HEK293 (cell line): ENCODE results near the gene TRIM5.

Experiments
- CTCF ChIA-PET: fragments of 350-600 bp; formaldehyde crosslinking; extraction: SDS; loops from one replicate; lab custom pipeline; 2021; ENCODE audit warnings: antibody characterized with exemption; lab: Yijun Ruan, JAX
- POLR2A ChIA-PET: fragments of 300-600 bp; formaldehyde crosslinking; extraction: SDS; loops from one replicate; lab custom pipeline; 2020; ENCODE audit warnings: antibody characterized with exemption, inconsistent platforms; lab: Yijun Ruan, JAX
- H3K27ac ChIP-seq: fragments of 200-500 bp; sonication (Bioruptor generic); 2 replicates; pipeline ENCODE4 v1.5.1; 2014; ENCODE audit warnings: low read depth, low read length, control low read depth, inconsistent platforms; ENCODE audit errors: extremely low read depth
- H3K36me3 ChIP-seq, 2 experiments: fragments of 200-500 bp in 1 of 2; sonication (Bioruptor generic) in 1 of 2; 1 replicate in 1 of 2; 2 replicates in 1 of 2; pipeline ENCODE4 v1.5.1; 2014 to 2017; ENCODE audit warnings: inconsistent platforms in 2 of 2, low read length in 2 of 2; ENCODE audit not compliant: control insufficient read depth in 2 of 2, insufficient read depth in 1 of 2
- H3K4me1 ChIP-seq: fragments of 200-500 bp; sonication (Bioruptor generic); 2 replicates; pipeline ENCODE4 v1.5.1; 2014; ENCODE audit warnings: mild to moderate bottlenecking, low read length, inconsistent platforms; ENCODE audit not compliant: control insufficient read depth, insufficient read depth
- H3K4me3 ChIP-seq: 2 replicates; pipeline ENCODE4 v1.5.1; 2011; ENCODE audit warnings: low read depth, mild to moderate bottlenecking, control low read depth, low read length, moderate library complexity
- H3K9me3 ChIP-seq: fragments of 200-500 bp; sonication (Bioruptor generic); 2 replicates; pipeline ENCODE4 v1.5.1; 2014; ENCODE audit warnings: low read depth, low read length, inconsistent platforms; ENCODE audit not compliant: control insufficient read depth, insufficient read depth
- MYNN ChIP-seq: fragments of 450-650 bp; formaldehyde crosslinking; IDR thresholded peaks from 2 replicates; pipeline ENCODE4 v1.5.1; 2016; ENCODE audit warnings: missing biosample characterization, missing genetic modification characterization, borderline replicate concordance
- TRIM28 ChIP-seq: IDR thresholded peaks from 2 replicates; pipeline ENCODE4 v1.6.1; 2011; ENCODE audit warnings: low read length, control low read depth, borderline replicate concordance
- ZBTB8A ChIP-seq: fragments of 450-650 bp; formaldehyde crosslinking; IDR thresholded peaks from 2 replicates; pipeline ENCODE4 v1.5.1; 2016; ENCODE audit warnings: missing biosample characterization, missing genetic modification characterization
- ZFP3 ChIP-seq: fragments of 450-650 bp; formaldehyde crosslinking; IDR thresholded peaks from 2 replicates; pipeline ENCODE4 v1.5.1; 2016; ENCODE audit warnings: low read depth, missing biosample characterization, missing genetic modification characterization
- ZFP69B ChIP-seq: fragments of 450-650 bp; formaldehyde crosslinking; IDR thresholded peaks from 2 replicates; pipeline ENCODE4 v1.5.1; 2016; ENCODE audit warnings: missing biosample characterization, missing genetic modification characterization
- ZNF140 ChIP-seq: fragments of 450-650 bp; formaldehyde crosslinking; IDR thresholded peaks from 2 replicates; pipeline ENCODE4 v1.5.1; 2016; ENCODE audit warnings: missing biosample characterization, missing genetic modification characterization
- ZNF155 ChIP-seq: fragments of 450-650 bp; formaldehyde crosslinking; IDR thresholded peaks from 2 replicates; pipeline ENCODE4 v1.5.1; 2016; ENCODE audit warnings: missing biosample characterization, missing genetic modification characterization
- ZNF302 ChIP-seq: fragments of 450-650 bp; formaldehyde crosslinking; IDR thresholded peaks from 2 replicates; pipeline ENCODE4 v1.5.1; 2016; ENCODE audit warnings: missing biosample characterization, missing genetic modification characterization, low read depth
- ZNF37A ChIP-seq: fragments of 450-650 bp; IDR thresholded peaks from 2 replicates; pipeline ENCODE4 v1.5.1; 2018; ENCODE audit warnings: missing biosample characterization, missing genetic modification characterization
- ZNF391 ChIP-seq: fragments of 450-650 bp; formaldehyde crosslinking; IDR thresholded peaks from 2 replicates; pipeline ENCODE4 v1.5.1; 2016; ENCODE audit warnings: low read depth, missing biosample characterization, missing genetic modification characterization, borderline replicate concordance
- ZNF404 ChIP-seq: fragments of 450-650 bp; formaldehyde crosslinking; IDR thresholded peaks from 2 replicates; pipeline ENCODE4 v1.5.1; 2017; ENCODE audit warnings: missing biosample characterization, missing genetic modification characterization
- ZNF501 ChIP-seq: fragments of 450-650 bp; formaldehyde crosslinking; IDR thresholded peaks from 2 replicates; pipeline ENCODE4 v1.5.1; 2016; ENCODE audit warnings: missing biosample characterization, missing genetic modification characterization
- ZNF510 ChIP-seq: fragments of 450-650 bp; formaldehyde crosslinking; IDR thresholded peaks from 2 replicates; pipeline ENCODE4 v1.5.1; 2018; ENCODE audit warnings: mild to moderate bottlenecking, missing genetic modification characterization, missing biosample characterization; ENCODE audit not compliant: insufficient replicate concordance
- ZNF530 ChIP-seq: fragments of 450-650 bp; formaldehyde crosslinking; IDR thresholded peaks from 2 replicates; pipeline ENCODE4 v1.5.1; 2016; ENCODE audit warnings: low read depth, missing biosample characterization, missing genetic modification characterization
- ZNF585B ChIP-seq: fragments of 450-650 bp; formaldehyde crosslinking; IDR thresholded peaks from 2 replicates; pipeline ENCODE4 v1.5.1; 2016; ENCODE audit warnings: missing biosample characterization, missing genetic modification characterization
- ZNF621 ChIP-seq: fragments of 450-650 bp; formaldehyde crosslinking; IDR thresholded peaks from 2 replicates; pipeline ENCODE4 v1.5.1; 2017; ENCODE audit warnings: missing biosample characterization, missing genetic modification characterization
- ZNF658 ChIP-seq: fragments of 450-650 bp; formaldehyde crosslinking; IDR thresholded peaks from 2 replicates; pipeline ENCODE4; 2016; ENCODE audit warnings: missing biosample characterization, missing genetic modification characterization
- ZNF701 ChIP-seq: fragments of 450-650 bp; formaldehyde crosslinking; IDR thresholded peaks from 2 replicates; pipeline ENCODE4 v1.5.1; 2016; ENCODE audit warnings: missing biosample characterization, missing genetic modification characterization
- ZNF707 ChIP-seq: fragments of 450-650 bp; formaldehyde crosslinking; IDR thresholded peaks from 2 replicates; pipeline ENCODE4 v1.5.1; 2016; ENCODE audit warnings: missing biosample characterization, missing genetic modification characterization
- ZNF792 ChIP-seq: fragments of 450-650 bp; formaldehyde crosslinking; IDR thresholded peaks from 2 replicates; pipeline ENCODE4 v1.5.1; 2016; ENCODE audit warnings: missing biosample characterization, missing genetic modification characterization
- ZNF830 ChIP-seq: fragments of 450-650 bp; IDR thresholded peaks from 2 replicates; pipeline ENCODE4 v1.5.0; 2018; ENCODE audit warnings: missing biosample characterization, missing genetic modification characterization, low read depth, mild to moderate bottlenecking, moderate library complexity
- ZXDB ChIP-seq: fragments of 450-650 bp; formaldehyde crosslinking; IDR thresholded peaks from 2 replicates; pipeline ENCODE4 v1.5.1; 2016; ENCODE audit warnings: missing biosample characterization, missing genetic modification characterization
- TF ChIP-seq, protein P1 (sequence below): fragments of 450-650 bp; formaldehyde crosslinking; IDR thresholded peaks from 2 replicates; pipeline ENCODE4 v1.5.1; 2016; ENCODE audit warnings: missing biosample characterization, missing genetic modification characterization
- TF ChIP-seq, protein P2 (sequence below): fragments of 450-650 bp; formaldehyde crosslinking; IDR thresholded peaks from 2 replicates; pipeline ENCODE4 v1.5.1; 2016; ENCODE audit warnings: missing biosample characterization, missing genetic modification characterization
- TF ChIP-seq, protein P3 (sequence below): IDR thresholded peaks from 2 replicates; pipeline ENCODE4 v1.6.1; 2011; ENCODE audit warnings: mild to moderate bottlenecking, low read depth, low read length, borderline replicate concordance
- TF ChIP-seq, protein P4 (sequence below): fragments of 450-650 bp; formaldehyde crosslinking; IDR thresholded peaks from 2 replicates; pipeline ENCODE4 v1.5.1; 2016; ENCODE audit warnings: missing biosample characterization, missing genetic modification characterization

TRIM5 gene

DNA sequence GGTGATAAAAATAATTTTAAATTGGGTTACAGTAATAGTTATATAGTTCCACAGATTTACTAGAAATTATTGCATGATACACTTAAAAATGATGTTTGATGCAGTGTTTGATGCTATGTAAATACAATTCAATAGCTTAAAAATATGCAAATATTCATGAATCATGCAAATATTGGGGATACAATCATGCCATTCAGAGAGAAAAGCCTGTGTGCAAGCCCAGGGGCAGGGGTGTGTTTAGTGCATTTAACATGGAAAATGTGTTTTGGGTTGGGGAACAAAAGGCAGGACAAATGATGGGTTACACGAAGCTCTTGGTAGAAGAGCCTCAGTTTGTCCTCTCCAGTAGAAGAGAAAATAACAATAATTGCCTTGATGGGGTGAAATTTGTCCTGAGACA lies 10.7 kb upstream of the TRIM5 start (continued):
- TF ChIP-seq ZNF391 (tag by site-specific recombination) (no peak), ZNF658 (tag by site-specific recombination) (no peak), ZNF707 (no peak), ZNF140 (tag by site-specific recombination) (no peak), ZNF37A (tag by site-specific recombination) (no peak)

DNA sequence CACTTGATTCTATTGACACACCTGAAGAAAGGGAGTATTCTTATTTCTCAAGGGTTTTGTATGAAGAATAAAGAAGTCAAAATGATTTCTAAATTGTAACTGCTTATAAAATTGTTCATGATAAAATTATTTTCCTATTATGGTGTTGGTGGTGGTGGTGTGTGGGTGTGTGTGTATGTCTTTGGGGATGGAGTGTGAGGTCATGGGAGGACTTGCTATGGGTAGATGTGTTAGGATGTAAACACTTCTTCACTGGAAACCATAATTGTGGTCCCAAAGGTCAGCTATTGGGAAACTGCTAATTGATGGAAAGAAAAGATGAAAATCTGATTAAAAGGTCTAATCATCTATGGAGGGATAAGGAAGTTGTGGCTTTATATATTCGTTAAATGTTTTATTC lies 9.8 kb upstream of the TRIM5 start:
- Histone ChIP-seq H3K27ac (no peak overlapping the region), H3K9me3 (no peaks in the 10 kb centered on the region), H3K4me1 (no peaks in the 10 kb centered on the region), H3K4me3 (no peak overlapping the region), H3K36me3 (no peaks in the 10 kb centered on the region)
- POLR2A ChIA-PET: no interaction called here
- CTCF ChIA-PET: interaction anchor here (1.4 kb wide), 1 partner anchor 10 kb away, joined by 4 read pairs; the partner anchor contains the start of gene TRIM5
- no peak for TF ChIP-seq ZNF585B (tag by site-specific recombination)
- no peak for TF ChIP-seq ZNF530
- TF ChIP-seq MYNN (tag by site-specific recombination): no peak
- no peak for TF ChIP-seq ZNF701 (tag by site-specific recombination)
- no peak for TF ChIP-seq ZBTB8A (tag by site-specific recombination)
- TF ChIP-seq ZNF155 (tag by site-specific recombination): no peak
- TF ChIP-seq ZNF621 (tag by site-specific recombination): no peak
- no peak for TF ChIP-seq ZNF501 (tag by site-specific recombination)
- TF ChIP-seq TRIM28: no peak
- TF ChIP-seq ZFP3 (tag by site-specific recombination): no peak
- no peak for TF ChIP-seq ZXDB (tag by site-specific recombination)
- TF ChIP-seq ZNF510 (tag by site-specific recombination): no peak
- TF ChIP-seq ZFP69B (tag by site-specific recombination): no peak

DNA sequence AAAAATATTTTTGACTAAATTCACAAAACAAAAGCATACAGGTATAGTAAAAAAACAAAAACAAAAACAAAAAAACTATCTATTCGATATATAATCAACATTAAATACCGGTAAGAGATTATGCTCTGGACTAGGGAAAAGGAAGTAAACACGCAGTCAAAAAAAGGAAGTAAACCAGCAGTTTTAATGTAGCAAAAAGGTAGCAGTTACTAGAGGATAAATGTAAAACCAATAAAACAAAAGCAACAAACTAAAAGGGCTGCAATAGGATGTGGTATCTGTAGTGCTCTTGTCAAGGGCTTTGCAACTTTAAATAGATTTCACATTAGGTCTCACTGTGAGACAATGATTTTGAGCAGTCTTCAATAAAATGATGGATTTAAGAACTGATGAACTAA lies 7.1 kb upstream of the TRIM5 start:
- Histone ChIP-seq H3K36me3 (no peaks in the 10 kb centered on the region), H3K27ac (no peak overlapping the region), H3K9me3 (no peaks in the 10 kb centered on the region), H3K4me1 (no peaks in the 10 kb centered on the region), H3K4me3 (no peak overlapping the region)
- CTCF ChIA-PET: no interaction called here
- POLR2A ChIA-PET: no interaction called here
- TF ChIP-seq ZNF830 (tag by site-specific recombination) (no peak), ZNF391 (tag by site-specific recombination) (no peak), ZNF792 (tag by site-specific recombination) (no peak), ZNF404 (tag by site-specific recombination) (no peak), ZNF302 (tag by site-specific recombination) (no peak)
- TF ChIP-seq, protein P1, sequence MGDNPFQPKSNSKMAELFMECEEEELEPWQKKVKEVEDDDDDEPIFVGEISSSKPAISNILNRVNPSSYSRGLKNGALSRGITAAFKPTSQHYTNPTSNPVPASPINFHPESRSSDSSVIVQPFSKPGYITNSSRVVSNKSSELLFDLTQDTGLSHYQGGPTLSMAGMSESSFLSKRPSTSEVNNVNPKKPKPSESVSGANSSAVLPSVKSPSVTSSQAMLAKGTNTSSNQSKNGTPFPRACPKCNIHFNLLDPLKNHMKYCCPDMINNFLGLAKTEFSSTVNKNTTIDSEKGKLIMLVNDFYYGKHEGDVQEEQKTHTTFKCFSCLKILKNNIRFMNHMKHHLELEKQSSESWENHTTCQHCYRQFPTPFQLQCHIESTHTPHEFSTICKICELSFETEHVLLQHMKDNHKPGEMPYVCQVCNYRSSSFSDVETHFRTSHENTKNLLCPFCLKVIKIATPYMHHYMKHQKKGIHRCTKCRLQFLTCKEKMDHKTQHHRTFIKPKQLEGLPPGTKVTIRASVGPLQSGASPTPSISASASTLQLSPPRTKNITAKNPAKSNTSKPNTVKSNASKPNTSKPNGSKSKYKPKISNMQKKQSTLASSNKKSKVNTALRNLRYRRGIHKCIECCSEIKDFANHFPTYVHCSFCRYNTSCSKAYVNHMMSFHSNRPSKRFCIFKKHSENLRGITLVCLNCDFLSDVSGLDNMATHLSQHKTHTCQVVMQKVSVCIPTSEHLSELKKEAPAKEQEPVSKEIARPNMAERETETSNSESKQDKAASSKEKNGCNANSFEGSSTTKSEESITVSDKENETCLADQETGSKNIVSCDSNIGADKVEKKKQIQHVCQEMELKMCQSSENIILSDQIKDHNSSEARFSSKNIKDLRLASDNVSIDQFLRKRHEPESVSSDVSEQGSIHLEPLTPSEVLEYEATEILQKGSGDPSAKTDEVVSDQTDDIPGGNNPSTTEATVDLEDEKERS (tag by site-specific recombination): no peak
- TF ChIP-seq, protein P2, sequence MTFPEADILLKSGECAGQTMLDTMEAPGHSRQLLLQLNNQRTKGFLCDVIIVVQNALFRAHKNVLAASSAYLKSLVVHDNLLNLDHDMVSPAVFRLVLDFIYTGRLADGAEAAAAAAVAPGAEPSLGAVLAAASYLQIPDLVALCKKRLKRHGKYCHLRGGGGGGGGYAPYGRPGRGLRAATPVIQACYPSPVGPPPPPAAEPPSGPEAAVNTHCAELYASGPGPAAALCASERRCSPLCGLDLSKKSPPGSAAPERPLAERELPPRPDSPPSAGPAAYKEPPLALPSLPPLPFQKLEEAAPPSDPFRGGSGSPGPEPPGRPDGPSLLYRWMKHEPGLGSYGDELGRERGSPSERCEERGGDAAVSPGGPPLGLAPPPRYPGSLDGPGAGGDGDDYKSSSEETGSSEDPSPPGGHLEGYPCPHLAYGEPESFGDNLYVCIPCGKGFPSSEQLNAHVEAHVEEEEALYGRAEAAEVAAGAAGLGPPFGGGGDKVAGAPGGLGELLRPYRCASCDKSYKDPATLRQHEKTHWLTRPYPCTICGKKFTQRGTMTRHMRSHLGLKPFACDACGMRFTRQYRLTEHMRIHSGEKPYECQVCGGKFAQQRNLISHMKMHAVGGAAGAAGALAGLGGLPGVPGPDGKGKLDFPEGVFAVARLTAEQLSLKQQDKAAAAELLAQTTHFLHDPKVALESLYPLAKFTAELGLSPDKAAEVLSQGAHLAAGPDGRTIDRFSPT: no peak
- TF ChIP-seq, protein P3, sequence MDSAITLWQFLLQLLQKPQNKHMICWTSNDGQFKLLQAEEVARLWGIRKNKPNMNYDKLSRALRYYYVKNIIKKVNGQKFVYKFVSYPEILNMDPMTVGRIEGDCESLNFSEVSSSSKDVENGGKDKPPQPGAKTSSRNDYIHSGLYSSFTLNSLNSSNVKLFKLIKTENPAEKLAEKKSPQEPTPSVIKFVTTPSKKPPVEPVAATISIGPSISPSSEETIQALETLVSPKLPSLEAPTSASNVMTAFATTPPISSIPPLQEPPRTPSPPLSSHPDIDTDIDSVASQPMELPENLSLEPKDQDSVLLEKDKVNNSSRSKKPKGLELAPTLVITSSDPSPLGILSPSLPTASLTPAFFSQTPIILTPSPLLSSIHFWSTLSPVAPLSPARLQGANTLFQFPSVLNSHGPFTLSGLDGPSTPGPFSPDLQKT: no peak
- TF ChIP-seq, protein P4, sequence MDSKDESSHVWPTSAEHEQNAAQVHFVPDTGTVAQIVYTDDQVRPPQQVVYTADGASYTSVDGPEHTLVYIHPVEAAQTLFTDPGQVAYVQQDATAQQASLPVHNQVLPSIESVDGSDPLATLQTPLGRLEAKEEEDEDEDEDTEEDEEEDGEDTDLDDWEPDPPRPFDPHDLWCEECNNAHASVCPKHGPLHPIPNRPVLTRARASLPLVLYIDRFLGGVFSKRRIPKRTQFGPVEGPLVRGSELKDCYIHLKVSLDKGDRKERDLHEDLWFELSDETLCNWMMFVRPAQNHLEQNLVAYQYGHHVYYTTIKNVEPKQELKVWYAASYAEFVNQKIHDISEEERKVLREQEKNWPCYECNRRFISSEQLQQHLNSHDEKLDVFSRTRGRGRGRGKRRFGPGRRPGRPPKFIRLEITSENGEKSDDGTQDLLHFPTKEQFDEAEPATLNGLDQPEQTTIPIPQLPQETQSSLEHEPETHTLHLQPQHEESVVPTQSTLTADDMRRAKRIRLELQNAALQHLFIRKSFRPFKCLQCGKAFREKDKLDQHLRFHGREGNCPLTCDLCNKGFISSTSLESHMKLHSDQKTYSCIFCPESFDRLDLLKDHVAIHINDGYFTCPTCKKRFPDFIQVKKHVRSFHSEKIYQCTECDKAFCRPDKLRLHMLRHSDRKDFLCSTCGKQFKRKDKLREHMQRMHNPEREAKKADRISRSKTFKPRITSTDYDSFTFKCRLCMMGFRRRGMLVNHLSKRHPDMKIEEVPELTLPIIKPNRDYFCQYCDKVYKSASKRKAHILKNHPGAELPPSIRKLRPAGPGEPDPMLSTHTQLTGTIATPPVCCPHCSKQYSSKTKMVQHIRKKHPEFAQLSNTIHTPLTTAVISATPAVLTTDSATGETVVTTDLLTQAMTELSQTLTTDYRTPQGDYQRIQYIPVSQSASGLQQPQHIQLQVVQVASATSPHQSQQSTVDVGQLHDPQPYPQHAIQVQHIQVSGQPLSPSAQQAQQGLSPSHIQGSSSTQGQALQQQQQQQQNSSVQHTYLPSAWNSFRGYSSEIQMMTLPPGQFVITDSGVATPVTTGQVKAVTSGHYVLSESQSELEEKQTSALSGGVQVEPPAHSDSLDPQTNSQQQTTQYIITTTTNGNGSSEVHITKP (tag by site-specific recombination): no peak
